IMR-90 (cell line): ENCODE measurements around the gene FBN3. TPM values are rescaled to one million over a fixed set of nuclear protein-coding genes. Genes with fewer than 3 reads are reported as not detected.

Source experiments
- ATAC-seq: fragments of 200-7000 bp; cut with Tn5 transposase; 2 replicates; pipeline ENCODE4 v1.9.1; 2020; ENCODE audit warnings: low read depth, mild to moderate bottlenecking, moderate library complexity
- BruUV-seq: library from RNA; stranded (reverse); fragments of 400-500 nt; replicated peaks from 2 replicates; lab custom pipeline; 2021; lab: Mats Ljungman, UMichigan
- CTCF ChIA-PET: fragments of 300-600 bp; formaldehyde crosslinking; extraction: SDS; loops from one replicate; lab custom pipeline; 2021; ENCODE audit warnings: antibody characterized with exemption; lab: Yijun Ruan, JAX
- POLR2A ChIA-PET: fragments of 300-600 bp; sonication (Branson Sonifier 250); formaldehyde crosslinking; loops from one replicate; lab custom pipeline; 2022; ENCODE audit warnings: antibody characterized with exemption; ENCODE audit not compliant: unreplicated experiment; lab: Charles Lee
- DNase-seq: peaks from one replicate; pipeline ENCODE4 v3.0.0; 2013
- H2AFZ ChIP-seq: replicated peaks from 2 replicates; pipeline ENCODE3; 2013; ENCODE audit warnings: low read length, mild to moderate bottlenecking; ENCODE audit not compliant: poor library complexity
- H2AK5ac ChIP-seq: 2 replicates; pipeline ENCODE4 v1.6.1; 2013; ENCODE audit warnings: low read depth, low read length, inconsistent platforms
- H2AK9ac ChIP-seq: replicated peaks from 2 replicates; pipeline ENCODE3; 2013; ENCODE audit warnings: mild to moderate bottlenecking, low read depth, low read length, moderate library complexity; ENCODE audit not compliant: poor library complexity
- H2BK120ac ChIP-seq: 2 replicates; pipeline ENCODE4 v1.6.1; 2013; ENCODE audit warnings: low read depth, low read length, inconsistent platforms
- H2BK15ac ChIP-seq: 3 replicates; pipeline ENCODE4 v1.6.1; 2013; ENCODE audit warnings: low read depth, low read length, inconsistent platforms
- H2BK20ac ChIP-seq: 2 replicates; pipeline ENCODE4 v1.6.1; 2013; ENCODE audit warnings: low read depth, mild to moderate bottlenecking, inconsistent platforms, low read length, moderate library complexity
- H2BK5ac ChIP-seq: 2 replicates; pipeline ENCODE4 v1.6.1; 2013; ENCODE audit warnings: mild to moderate bottlenecking, low read depth, low read length, inconsistent platforms; ENCODE audit not compliant: poor library complexity, severe bottlenecking
- H3K14ac ChIP-seq: replicated peaks from 2 replicates; pipeline ENCODE4 v1.6.1; 2013; ENCODE audit warnings: low read depth, low read length, inconsistent platforms
- H3K18ac ChIP-seq: 2 replicates; pipeline ENCODE4 v1.6.1; 2013; ENCODE audit warnings: low read depth, low read length, control low read depth
- H3K23ac ChIP-seq: 2 replicates; pipeline ENCODE4 v1.6.1; 2013; ENCODE audit warnings: low read depth, low read length, inconsistent platforms
- H3K27ac ChIP-seq: 2 replicates; pipeline ENCODE4 v1.5.1; 2013; ENCODE audit warnings: mild to moderate bottlenecking, control low read depth, low read length; ENCODE audit not compliant: insufficient read depth
- H3K27me3 ChIP-seq: 2 replicates; pipeline ENCODE4 v1.6.1; 2013; ENCODE audit warnings: low read length; ENCODE audit not compliant: control insufficient read depth, insufficient read depth
- H3K36me3 ChIP-seq: 2 replicates; pipeline ENCODE4 v1.6.1; 2013; ENCODE audit warnings: low read length, mixed read lengths; ENCODE audit not compliant: control insufficient read depth, insufficient read depth
- H3K4ac ChIP-seq: 2 replicates; pipeline ENCODE4 v1.6.1; 2013; ENCODE audit warnings: low read depth, low read length, inconsistent platforms
- H3K4me1 ChIP-seq: 2 replicates; pipeline ENCODE4 v1.6.1; 2013; ENCODE audit warnings: low read length, mixed read lengths; ENCODE audit not compliant: control insufficient read depth, insufficient read depth
- H3K4me2 ChIP-seq: 2 replicates; pipeline ENCODE4 v1.6.1; 2013; ENCODE audit warnings: low read depth, mild to moderate bottlenecking, control low read depth, low read length, moderate library complexity
- H3K4me3 ChIP-seq: 2 replicates; pipeline ENCODE4 v1.5.1; 2013; ENCODE audit warnings: low read depth, mild to moderate bottlenecking, control low read depth, low read length, moderate library complexity; ENCODE audit not compliant: insufficient read depth
- H3K56ac ChIP-seq: 2 replicates; pipeline ENCODE4 v1.6.1; 2013; ENCODE audit warnings: low read length, inconsistent platforms; ENCODE audit not compliant: insufficient read depth; ENCODE audit errors: extremely low read depth
- H3K79me1 ChIP-seq, 2 experiments: 2 replicates each; pipeline ENCODE4 v1.6.1; 2013; ENCODE audit warnings: low read length in 2 of 2, inconsistent platforms in 1 of 2, low read depth in 1 of 2
- H3K9ac ChIP-seq: 2 replicates; pipeline ENCODE4 v1.6.1; 2013; ENCODE audit warnings: low read depth, low read length, control low read depth
- H3K9me1 ChIP-seq: 2 replicates; pipeline ENCODE4 v1.6.1; 2013; ENCODE audit warnings: low read length, inconsistent platforms; ENCODE audit not compliant: insufficient read depth
- H3K9me3 ChIP-seq: 2 replicates; pipeline ENCODE4 v1.6.1; 2013; ENCODE audit warnings: low read length; ENCODE audit not compliant: control insufficient read depth, insufficient read depth
- H4K20me1 ChIP-seq: 2 replicates; pipeline ENCODE4 v1.6.1; 2013; ENCODE audit warnings: low read length, inconsistent platforms; ENCODE audit not compliant: insufficient read depth
- H4K5ac ChIP-seq: 2 replicates; pipeline ENCODE4 v1.6.1; 2013; ENCODE audit warnings: mild to moderate bottlenecking, low read depth, low read length, control low read depth
- H4K8ac ChIP-seq, 2 experiments: 2 replicates each; pipeline ENCODE4 v1.6.1; 2013; ENCODE audit warnings: low read depth in 2 of 2, low read length in 2 of 2, control low read depth in 1 of 2, inconsistent platforms in 1 of 2
- H4K91ac ChIP-seq: 2 replicates; pipeline ENCODE4 v1.6.1; 2013; ENCODE audit warnings: low read depth, low read length, inconsistent platforms; ENCODE audit not compliant: insufficient read depth
- MXI1 ChIP-seq: IDR thresholded peaks from 2 replicates; pipeline ENCODE4 v1.6.1; 2012; ENCODE audit warnings: low read depth, mild to moderate bottlenecking, low read length, moderate library complexity, borderline replicate concordance
- SMC3 ChIP-seq: fragments of 150-350 bp; IDR thresholded peaks from 2 replicates; pipeline ENCODE4 v1.6.1; 2016; ENCODE audit warnings: low read depth, mild to moderate bottlenecking, antibody characterized with exemption, low read length, moderate library complexity
- WGBS, 2 experiments: methylation state at CpG; one replicate each; pipeline versions ENCODE4 v1.1.5 to v1.1.7; 2013; ENCODE audit warnings: missing lambda C conversion rate in 2 of 2; ENCODE audit not compliant: insufficient read length in 1 of 2; ENCODE audit errors: extremely low coverage in 2 of 2; 5-methylcytosine and 5-hydroxymethylcytosine counted together
- dilution Hi-C: fragments of 300-500 bp; cut with HindIII; formaldehyde crosslinking; loops from one replicate; pipeline ENCODE4 v1.14.3; 2018; ENCODE audit warnings: low sequenced_read_pairs; ENCODE audit not compliant: unreplicated experiment
- in situ Hi-C: fragments of 300-500 bp; cut with MboI; formaldehyde crosslinking; loops from 3 replicates; pipeline ENCODE4 v1.14.3; 2019; ENCODE audit warnings: low sequenced_read_pairs, inconsistent platforms, mixed read lengths
- intact Hi-C: fragments of 100-400 bp; cut with micrococcal nuclease; formaldehyde crosslinking; loops from 2 replicates; pipeline ENCODE4 v1.10.0; 2022
- polyA plus RNA-seq, 3 experiments: library from polyadenylated mRNA; depleted of rRNA; stranded (reverse); fragments of >200 nt; gene quantifications; 2 replicates each; pipeline ENCODE4 v1.2.3, GENCODE V29; 2012; ENCODE audit warnings: low replicate concordance in 1 of 3
- total RNA-seq: library from RNA; depleted of rRNA; stranded (reverse); fragments of >200 nt; gene quantifications from 2 replicates; pipeline ENCODE4 v1.2.3, GENCODE V29; 2012

Gene FBN3
- total and polyA plus RNA-seq, 2 of the 4 experiments (the other 2 are of a cell fraction): not detected

- DNase-seq: no peak
- in situ Hi-C loops: no loop called here
- H2AFZ ChIP-seq: no peak overlapping the region
- H3K9me1 ChIP-seq: no peaks in the 10 kb centered on the region
- no peak overlapping the region for H3K27ac ChIP-seq
- no peak for TF ChIP-seq SMC3
- no peak for TF ChIP-seq MXI1
- H3K79me1 ChIP-seq: no peaks in the 10 kb centered on the region
- no peak overlapping the region for H3K4me3 ChIP-seq
- no TSS peak for BruUV-seq
- 52% methylated on average over 2 of the region's 10 CpGs; no CpG with 5 or more reads in 1 of the 2 experiments for WGBS, 2 experiments
- no peak for ATAC-seq
- H3K23ac ChIP-seq: no peak overlapping the region
- H2BK120ac ChIP-seq: no peak overlapping the region
- H3K4me1 ChIP-seq: peaks cover 2% of the 10 kb centered on the region; the same call in 1 of the 2 replicates
- intact Hi-C loops: no loop called here
- H2BK5ac ChIP-seq: no peak overlapping the region
- no peak overlapping the region for H4K91ac ChIP-seq
- no peak overlapping the region for H3K4me2 ChIP-seq
- no peak overlapping the region for H2BK15ac ChIP-seq
- H3K9me3 ChIP-seq: no peaks in the 10 kb centered on the region
- POLR2A ChIA-PET: no interaction called here
- no peaks in the 10 kb centered on the region for H4K20me1 ChIP-seq
- CTCF ChIA-PET: no interaction called here
- no peak overlapping the region for H3K14ac ChIP-seq
- no peak overlapping the region for H4K5ac ChIP-seq
- no peak overlapping the region for H3K4ac ChIP-seq
- H3K18ac ChIP-seq: no peak overlapping the region
- H4K8ac ChIP-seq: no peak overlapping the region
- H3K9ac ChIP-seq: no peak overlapping the region
- no peak overlapping the region for H2AK9ac ChIP-seq
- H3K56ac ChIP-seq: no peak overlapping the region
- H3K36me3 ChIP-seq: no peaks in the 10 kb centered on the region
- no peak overlapping the region for H2AK5ac ChIP-seq
- dilution Hi-C loops: no loop called here
- H3K27me3 ChIP-seq: no peaks in the 10 kb centered on the region
- H2BK20ac ChIP-seq: no peak overlapping the region
Observed at GRCh38 chr19:8196271-8196927, 47.0 kb upstream of the FBN3 start.
